PC-3 (cell line): Measurements from ENCODE around the gene ABCG5.

Experiments used
- CTCF ChIP-seq: fragments of 300-600 bp; sonication (generic); conservative IDR thresholded peaks from 2 replicates; pipeline ENCODE4 v1.5.1; 2017; ENCODE audit warnings: antibody characterized with exemption, low read depth, mild to moderate bottlenecking, low read length
- EZH2 ChIP-seq: fragments of 300-600 bp; sonication (generic); IDR thresholded peaks from one replicate; pipeline ENCODE4 v1.6.1; 2017; ENCODE audit warnings: antibody characterized with exemption, mild to moderate bottlenecking, low read length; ENCODE audit not compliant: unreplicated experiment
- EZH2phosphoT487 ChIP-seq: fragments of 300-600 bp; sonication (generic); IDR thresholded peaks from 2 replicates; pipeline ENCODE4 v1.6.1; 2018; ENCODE audit warnings: mild to moderate bottlenecking, antibody characterized with exemption, low read length, borderline replicate concordance

- TF ChIP-seq CTCF, result no peak
- TF ChIP-seq EZH2, result no peak
- TF ChIP-seq EZH2phosphoT487, result no peak
Observed at GRCh38 chr2:43791035-43791765, 47.4 kb downstream of the ABCG5 start.
